K562 (cell line): Measurements from ENCODE around the gene ALKBH8. TPM values are rescaled to one million over a fixed set of nuclear protein-coding genes. Genes with fewer than 3 reads are reported as not detected.

Experiments
- ARID2 ChIP-seq: fragments of 450-650 bp; IDR thresholded peaks from 2 replicates; pipeline ENCODE4 v1.6.1; 2017; ENCODE audit warnings: antibody characterized with exemption, mild to moderate bottlenecking
- ASH1L ChIP-seq: fragments of 450-650 bp; IDR thresholded peaks from 2 replicates; pipeline ENCODE4 v1.6.1; 2018; ENCODE audit warnings: borderline replicate concordance, mild to moderate bottlenecking, low read depth; ENCODE audit not compliant: partially characterized antibody
- CREB5 ChIP-seq: fragments of 250-450 bp; sonication (Bioruptor Pico); IDR thresholded peaks from 2 replicates; pipeline ENCODE4 v1.5.0; 2020; ENCODE audit warnings: mild to moderate bottlenecking
- FOXP4 ChIP-seq: sonication (generic); formaldehyde crosslinking; IDR thresholded peaks from 2 replicates; pipeline ENCODE4 v1.8.0; 2022; ENCODE audit warnings: mild to moderate bottlenecking, missing genetic modification reagents, borderline replicate concordance
- KDM1A ChIP-seq, 2 experiments: fragments of 450-650 bp; IDR thresholded peaks; 2 replicates each; pipeline ENCODE4 v1.6.1; 2016; ENCODE audit warnings: mild to moderate bottlenecking in 2 of 2
- KDM4B ChIP-seq, 2 experiments: fragments of 450-650 bp in 1 of 2; sonication (generic) in 1 of 2; IDR thresholded peaks; 2 replicates each; pipeline ENCODE4 v1.6.1; 2016 to 2017; ENCODE audit warnings: borderline replicate concordance in 2 of 2, antibody characterized with exemption in 1 of 2, low read depth in 1 of 2, mild to moderate bottlenecking in 1 of 2
- MCM7 ChIP-seq, 2 experiments: fragments of 450-650 bp; IDR thresholded peaks; 2 replicates each; pipeline ENCODE4 v1.6.1; 2016 to 2018
- MEF2D ChIP-seq: conservative IDR thresholded peaks from 2 replicates; pipeline ENCODE4 v1.6.1; 2016; ENCODE audit warnings: low read depth, missing genetic modification characterization, missing compliant biosample characterization
- MTF1 ChIP-seq: fragments of 250-450 bp; sonication (Bioruptor Pico); IDR thresholded peaks from 2 replicates; pipeline ENCODE4 v1.9.0; 2021; ENCODE audit warnings: moderate library complexity, mild to moderate bottlenecking, inconsistent platforms, borderline replicate concordance
- NCOR1 ChIP-seq: fragments of 450-650 bp; IDR thresholded peaks from 2 replicates; pipeline ENCODE4 v1.6.1; 2016; ENCODE audit warnings: mild to moderate bottlenecking, moderate library complexity
- NFYB ChIP-seq: IDR thresholded peaks from 2 replicates; pipeline ENCODE4 v1.6.1; 2011; ENCODE audit warnings: mild to moderate bottlenecking, moderate library complexity; ENCODE audit not compliant: insufficient read length; ENCODE audit errors: extremely low read depth
- POLR3A ChIP-seq: IDR thresholded peaks from 2 replicates; pipeline ENCODE4 v1.6.1; 2011; ENCODE audit warnings: borderline replicate concordance, mild to moderate bottlenecking, moderate library complexity; ENCODE audit not compliant: insufficient read length, insufficient read depth; ENCODE audit errors: extremely low read depth
- PRPF4 ChIP-seq: fragments of 200-400 bp; formaldehyde crosslinking; IDR thresholded peaks from one replicate; pipeline ENCODE4 v1.6.1; 2017; ENCODE audit warnings: low read length, low read depth, mild to moderate bottlenecking; ENCODE audit not compliant: insufficient read depth, poor library complexity, severe bottlenecking
- PTBP1 ChIP-seq: fragments of 200-400 bp; formaldehyde crosslinking; IDR thresholded peaks from 2 replicates; pipeline ENCODE4 v1.6.1; 2017; ENCODE audit warnings: low read depth, low read length
- PTTG1 ChIP-seq: fragments of 450-650 bp; IDR thresholded peaks from 2 replicates; pipeline ENCODE4 v1.6.1; 2016; ENCODE audit warnings: low read depth, mild to moderate bottlenecking, missing genetic modification characterization, missing compliant biosample characterization
- SMARCB1 ChIP-seq: IDR thresholded peaks from 2 replicates; pipeline ENCODE4 v1.6.1; 2011; ENCODE audit warnings: improper control_type of control experiment, low read depth; ENCODE audit not compliant: insufficient read length
- STAT5B ChIP-seq: fragments of 250-450 bp; sonication (Bioruptor Pico); IDR thresholded peaks from 2 replicates; pipeline ENCODE4 v1.8.0; 2021; ENCODE audit warnings: mild to moderate bottlenecking, inconsistent platforms
- THRAP3 ChIP-seq: fragments of 450-650 bp; IDR thresholded peaks from 2 replicates; pipeline ENCODE4 v1.6.1; 2016; ENCODE audit warnings: mild to moderate bottlenecking, inconsistent platforms, borderline replicate concordance
- TRIM24 ChIP-seq, 2 experiments: fragments of 450-650 bp; IDR thresholded peaks; 2 replicates each; pipeline ENCODE4 v1.6.1; 2016
- VEZF1 ChIP-seq: fragments of 200-800 bp; sonication (Bioruptor generic); IDR thresholded peaks from 2 replicates; pipeline ENCODE4 v1.6.1; 2017; ENCODE audit warnings: missing genetic modification characterization, missing compliant biosample characterization
- ZBTB7A ChIP-seq: IDR thresholded peaks from 2 replicates; pipeline ENCODE4 v1.6.1; 2011; ENCODE audit warnings: low read depth, mild to moderate bottlenecking, low read length, moderate library complexity, borderline replicate concordance; ENCODE audit not compliant: control insufficient read depth
- ZBTB8A ChIP-seq: fragments of 450-650 bp; IDR thresholded peaks from 2 replicates; pipeline ENCODE4 v1.6.1; 2018; ENCODE audit warnings: mild to moderate bottlenecking, moderate library complexity; ENCODE audit not compliant: partially characterized antibody
- polyA plus RNA-seq, 8 experiments: library from polyadenylated mRNA; depleted of rRNA in 4 of 8; stranded (reverse) in 5 of 8; unstranded in 3 of 8; fragments of >200 nt; fragmentation: Nextera tagmentation in 2 of 8; fragmentation: Illumina TruSeq in 1 of 8; extraction: Ambion mirVana in 2 of 8; extraction: Trizol in 1 of 8; gene quantifications; 2 replicates each; pipeline versions ENCODE4 v1.2.1 to v1.2.3, GENCODE V29; 2011 to 2014; ENCODE audit warnings: inconsistent platforms in 1 of 8, missing spikeins in 1 of 8
- total RNA-seq, 7 experiments: library from RNA; depleted of rRNA in 6 of 7; stranded (reverse); fragments of >200 nt in 6 of 7; fragmentation: Illumina TruSeq in 2 of 7; extraction: Trizol in 2 of 7; gene quantifications; 2 replicates each; pipeline versions ENCODE4 v1.2.1 to v1.2.3, GENCODE V29; 2011 to 2021; ENCODE audit warnings: low replicate concordance in 1 of 7

The ALKBH8 gene
- total and polyA plus RNA-seq, 9 of the 15 experiments (the other 6 are each of a cell fraction or from before 2014, with no cell fraction given): 4.3 to 14.4 (median 9.1) TPM

- no peak for TF ChIP-seq MEF2D (tag)
- TF ChIP-seq ZBTB7A: no peak
- no peak for TF ChIP-seq NCOR1
- TF ChIP-seq POLR3A: no peak
- peak; percentile 46 for TF ChIP-seq ASH1L
- no peak for TF ChIP-seq KDM1A (IDR thresholded peaks at IDR 0.05)
- TF ChIP-seq SMARCB1: peak; percentile 34
- TF ChIP-seq MTF1 (CRISPR knock-in tag): no peak
- no peak for TF ChIP-seq PTBP1
- no peak for TF ChIP-seq ZBTB8A
- no peak for TF ChIP-seq CREB5
- TF ChIP-seq MCM7 (IDR thresholded peaks at IDR 0.05): no peak
- no peak for TF ChIP-seq NFYB
- TF ChIP-seq KDM4B (IDR thresholded peaks at IDR 0.05; ENCODE audit: borderline replicate concordance in 2 of 2, low read depth in 1 of 2): no peak
- no peak for TF ChIP-seq PTTG1 (tag)
- no peak for TF ChIP-seq TRIM24 (IDR thresholded peaks at IDR 0.05)
- no peak for TF ChIP-seq PRPF4
- no peak for TF ChIP-seq STAT5B (CRISPR knock-in tag)
- no peak for TF ChIP-seq THRAP3
- TF ChIP-seq VEZF1 (CRISPR knock-in tag): no peak; the same call in 1 of the 2 replicates
- TF ChIP-seq FOXP4 (CRISPR knock-in tag): no peak
- no peak for TF ChIP-seq ARID2
Measured at GRCh38 chr11:107565219-107565937, at the start of gene ALKBH8 (continued).
